GM12875 (cell line): ENCODE measurements around the gene ATF4.
A peak's percentile ranks its signal among the peaks of the same experiment; 100 is the strongest.

Experiments
- H3K4me3 ChIP-seq: one replicate; pipeline ENCODE4 v1.5.1; 2011; ENCODE audit warnings: low read depth, low read length, control low read depth
- CTCF ChIP-seq: IDR thresholded peaks from 2 replicates; pipeline ENCODE4 v1.5.1; 2011; ENCODE audit warnings: low read depth, mild to moderate bottlenecking, control low read depth, inconsistent platforms, low read length, moderate library complexity, borderline replicate concordance; ENCODE audit not compliant: insufficient read depth

ATF4 gene

DNA sequence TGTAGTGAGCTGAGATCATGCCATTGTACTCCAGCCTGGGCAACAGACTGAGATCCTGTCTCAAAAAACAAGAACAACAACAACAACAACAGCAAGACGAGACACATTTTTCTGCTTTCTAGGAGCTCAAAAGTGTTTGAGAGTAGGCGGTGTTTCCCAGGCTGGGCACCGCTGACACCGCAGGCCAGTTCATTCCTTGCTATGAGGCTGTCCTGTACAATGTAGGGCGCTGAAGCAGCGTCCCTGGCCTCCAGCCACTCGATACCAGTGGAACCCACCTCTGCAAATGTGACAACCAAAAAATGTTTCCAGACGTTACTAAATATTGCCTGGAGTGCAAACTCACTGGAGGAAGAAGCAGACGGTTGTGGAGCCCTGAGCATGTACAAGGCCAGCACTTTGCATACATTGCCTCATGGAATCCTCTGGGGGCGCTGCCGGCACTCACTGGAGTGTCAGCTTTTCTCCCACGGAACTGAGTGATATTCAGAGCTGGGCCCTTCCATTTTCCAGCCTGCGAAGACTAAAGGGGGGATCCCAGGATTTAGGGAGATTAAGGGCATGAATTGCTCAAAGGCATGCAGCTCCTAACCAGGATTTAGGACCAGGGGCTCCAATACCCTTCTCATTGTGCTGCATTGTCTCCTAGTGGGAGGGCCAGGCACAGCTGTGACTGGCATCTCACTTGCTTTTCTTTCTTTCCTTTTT lies 24.1 kb upstream of the ATF4 start:
- H3K4me3 ChIP-seq: no peak overlapping the region
- peak; percentile 83 for TF ChIP-seq CTCF

GRCh38 chr22:39497429-39497828 lies 22.9 kb upstream of the ATF4 start:
- no peak overlapping the region for H3K4me3 ChIP-seq
- no peak for TF ChIP-seq CTCF

DNA sequence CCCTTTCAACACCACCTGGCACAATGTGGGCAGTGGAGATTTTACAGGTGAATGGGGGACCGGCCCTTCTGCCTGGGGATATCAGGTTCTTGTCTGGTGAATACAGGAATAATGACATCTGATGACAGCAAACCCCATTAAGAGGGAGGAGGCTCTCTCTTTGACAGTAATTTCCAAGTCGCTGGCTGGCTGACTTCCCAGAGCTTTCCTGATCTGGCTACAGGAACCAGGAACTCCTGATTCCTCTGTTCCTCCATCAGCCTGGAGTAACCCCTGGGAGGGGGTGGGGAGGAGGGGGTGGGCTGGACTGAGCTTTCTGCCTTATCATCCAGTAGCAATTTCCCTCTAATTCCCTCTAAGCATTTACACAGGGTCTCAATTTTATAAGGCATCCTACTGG lies 22.0 kb upstream of the ATF4 start:
- no peak for TF ChIP-seq CTCF
- H3K4me3 ChIP-seq: no peak overlapping the region

- no peak overlapping the region for H3K4me3 ChIP-seq
- no peak for TF ChIP-seq CTCF
These were observed 21.6 kb upstream of the ATF4 start for GRCh38 chr22:39498802-39499201.

GRCh38 chr22:39500101-39500500 lies 20.3 kb upstream of the ATF4 start:
- H3K4me3 ChIP-seq: no peak overlapping the region
- no peak for TF ChIP-seq CTCF

DNA sequence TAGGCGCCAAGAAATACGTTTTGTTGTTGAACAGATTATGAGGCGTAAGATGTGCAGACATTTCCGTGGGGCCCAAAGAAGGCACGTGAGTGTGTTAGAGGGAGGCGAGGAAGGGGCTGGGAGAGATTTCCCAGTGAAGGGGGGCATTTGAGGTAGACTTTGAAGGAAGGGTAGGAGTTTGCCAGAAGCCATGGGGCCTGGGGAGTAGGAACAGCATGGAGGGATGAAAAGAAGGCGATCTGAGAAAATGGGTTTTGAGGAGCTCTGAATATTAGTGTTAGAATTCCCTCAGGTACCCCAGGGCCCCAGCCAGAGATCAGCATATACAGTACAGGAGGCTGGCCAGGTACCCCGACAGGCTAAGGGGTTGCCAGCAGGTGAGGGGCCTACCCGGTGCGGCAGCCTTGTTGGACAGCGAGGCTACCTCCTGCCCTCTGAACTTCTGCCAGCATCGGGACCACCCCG lies 18.7 kb upstream of the ATF4 start:
- TF ChIP-seq CTCF: no peak
- H3K4me3 ChIP-seq: peak overlapping the region; percentile 97

DNA sequence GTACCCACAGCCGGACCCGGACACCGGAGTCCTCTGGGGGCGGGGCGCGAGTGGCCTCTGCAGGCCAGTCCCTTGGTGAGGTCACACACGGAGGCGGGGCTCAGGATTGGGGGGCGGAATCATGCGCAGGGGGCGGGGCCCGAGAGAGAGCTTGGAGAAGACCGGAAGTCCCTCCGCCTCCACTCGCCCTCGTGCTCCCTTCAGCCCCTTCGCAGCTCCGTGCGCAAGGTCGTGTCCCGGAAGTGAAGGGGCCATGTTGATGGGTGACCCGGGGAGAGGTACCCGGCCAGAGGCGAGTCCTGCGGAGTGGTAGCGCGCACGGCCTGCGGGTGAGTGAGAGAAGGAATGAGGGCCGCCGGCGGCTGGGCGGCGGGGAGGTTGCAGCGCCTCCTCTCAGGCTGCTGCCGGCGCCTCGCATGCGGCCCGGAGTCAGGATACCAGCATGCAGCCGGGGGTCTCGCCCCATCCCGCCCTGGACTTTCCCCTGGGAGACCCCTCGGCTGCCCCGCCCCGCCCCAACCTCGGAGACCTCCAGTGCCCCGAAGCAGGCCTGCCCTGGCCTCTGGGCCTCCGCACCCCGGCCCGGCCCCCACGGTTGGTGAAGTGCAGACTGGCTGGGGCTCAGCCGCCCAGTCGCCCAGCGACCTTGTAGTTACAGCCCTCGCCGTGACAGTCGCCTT lies 18.1 kb upstream of the ATF4 start, which contains the start of gene MIEF1:
Gene MIEF1, plus strand, starts transcription at position 182 of the 680 bp plus-strand sequence. CDS start 9,005 bp downstream, outside the sequence.
- no peak for TF ChIP-seq CTCF
- peak within 1 kb of the TSS; percentile 97 for H3K4me3 ChIP-seq
